Muscle layer of colon (tissue), 2 donors: ENCODE measurements around the gene CACNA2D2.

Experiments
- H3K27ac ChIP-seq: one replicate; pipeline ENCODE4 v1.7.0; 2013; ENCODE audit warnings: low read depth, mild to moderate bottlenecking, low read length, moderate library complexity
- H3K27me3 ChIP-seq, 2 donors: one replicate each; pipeline ENCODE4 v1.7.0; 2013; ENCODE audit warnings: low read length in 2 of 2, mild to moderate bottlenecking in 2 of 2; ENCODE audit not compliant: insufficient read depth in 2 of 2, control insufficient read depth in 1 of 2
- H3K36me3 ChIP-seq: one replicate; pipeline ENCODE4 v1.7.0; 2013; ENCODE audit warnings: mild to moderate bottlenecking, low read length; ENCODE audit not compliant: insufficient read depth
- H3K4me1 ChIP-seq: one replicate; pipeline ENCODE4 v1.7.0; 2013; ENCODE audit warnings: mild to moderate bottlenecking, low read length; ENCODE audit not compliant: insufficient read depth
- H3K4me3 ChIP-seq, 2 donors: one replicate each; pipeline ENCODE4 v1.7.0; 2013; ENCODE audit warnings: low read length in 2 of 2, low read depth in 1 of 2, mild to moderate bottlenecking in 1 of 2, moderate library complexity in 1 of 2
- H3K9ac ChIP-seq: one replicate; pipeline ENCODE4 v1.7.0; 2013; ENCODE audit warnings: low read length
- H3K9me3 ChIP-seq: one replicate; pipeline ENCODE4 v1.7.0; 2013; ENCODE audit warnings: mild to moderate bottlenecking, low read length
- donor health status: abdominal sarcoma.
- donor health status: Adenocarcinoma of cecum.

CACNA2D2 gene

DNA sequence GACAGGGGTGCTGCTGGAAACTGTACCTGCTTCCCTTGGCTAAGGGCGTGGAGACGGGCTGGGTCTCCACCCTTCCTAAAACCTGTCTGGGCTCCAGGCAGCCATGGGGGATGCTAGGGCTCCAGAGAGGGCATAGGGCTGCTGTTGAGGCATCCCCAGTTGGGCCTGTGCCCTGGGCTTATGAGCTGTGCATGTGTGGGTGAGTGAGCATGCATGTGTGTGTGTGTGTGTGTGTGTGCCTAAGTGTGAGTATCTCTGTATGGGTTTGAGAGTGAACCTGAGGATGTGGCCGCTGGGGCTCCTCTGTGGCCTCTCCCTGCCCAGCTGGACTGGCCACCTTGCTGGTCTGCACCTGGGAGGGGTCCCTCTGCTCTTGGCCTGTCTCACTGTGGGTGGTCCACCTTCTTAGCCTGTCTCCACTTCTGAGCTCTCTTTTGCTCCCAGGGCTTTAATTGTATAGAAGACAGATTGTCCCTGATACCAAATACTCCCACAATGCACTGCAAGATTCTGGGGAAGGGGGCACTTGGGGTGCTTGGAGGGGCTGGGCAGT, 132.2 kb downstream of the CACNA2D2 start:
- H3K27me3 ChIP-seq, result peaks cover 0 to 18% of the 10 kb centered on the region in 2 donors
- H3K27ac ChIP-seq, result no peak overlapping the region
- no peaks in the 10 kb centered on the region for H3K9me3 ChIP-seq
- H3K4me1 ChIP-seq, result no peaks in the 10 kb centered on the region
- H3K36me3 ChIP-seq, result no peaks in the 10 kb centered on the region
- no peak overlapping the region for H3K9ac ChIP-seq
- H3K4me3 ChIP-seq, result no peak overlapping the region

DNA sequence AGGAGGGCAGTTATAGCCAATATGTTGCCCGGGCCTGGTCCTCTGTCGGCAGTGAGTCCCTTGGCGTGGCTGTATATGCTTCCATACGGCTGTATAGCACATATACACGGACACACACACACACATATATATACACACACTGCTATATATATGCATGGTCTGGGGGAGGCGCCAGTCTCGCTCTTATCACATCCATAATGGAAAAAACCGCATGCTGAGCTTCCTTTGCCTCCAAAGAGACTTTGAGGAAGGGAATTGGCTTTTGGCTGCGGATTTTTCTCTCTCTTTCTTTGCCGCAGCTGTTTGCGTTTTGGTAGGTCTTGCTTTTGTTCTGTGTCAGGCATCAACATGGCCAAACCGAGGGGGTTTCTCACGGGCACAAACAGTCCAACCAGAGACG, 132.8 kb downstream of the CACNA2D2 start:
- Histone ChIP-seq H3K36me3 (no peaks in the 10 kb centered on the region), H3K9me3 (no peaks in the 10 kb centered on the region), H3K4me3 (no peak overlapping the region), H3K9ac (no peak overlapping the region), H3K27me3 (peaks cover 0 to 18% of the 10 kb centered on the region in 2 donors), H3K27ac (no peak overlapping the region), H3K4me1 (peaks cover 2% of the 10 kb centered on the region)

DNA sequence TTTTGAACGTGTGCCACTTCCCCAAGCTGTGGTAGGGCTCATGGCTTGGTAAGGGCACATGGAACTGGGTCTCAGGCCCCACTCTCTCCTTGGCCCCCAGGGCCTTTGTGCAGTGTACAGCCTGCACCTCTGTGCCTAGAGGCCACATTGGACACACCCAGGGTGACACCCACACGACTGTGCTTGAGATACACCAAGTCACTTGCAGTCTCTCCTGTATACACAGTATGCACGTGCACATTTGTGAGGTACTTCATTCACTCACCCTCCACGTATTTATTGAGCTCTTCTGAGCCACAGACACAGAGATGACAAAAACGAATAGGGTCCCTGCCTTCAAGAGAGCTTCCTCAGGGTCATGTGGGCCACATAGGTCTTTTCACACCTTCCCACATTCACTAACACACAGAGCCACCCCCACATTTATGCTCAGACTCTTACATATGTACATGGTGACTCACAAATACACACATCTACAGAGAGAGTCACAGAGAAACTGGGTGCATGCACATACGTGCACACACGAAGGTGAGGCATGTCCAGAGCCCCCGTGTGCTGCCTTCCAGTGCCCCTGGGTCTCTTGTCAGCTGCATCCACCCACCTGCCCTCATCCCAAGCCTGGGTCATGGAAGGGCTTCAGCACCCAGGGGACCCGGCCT, 134.3 kb downstream of the CACNA2D2 start:
- H3K9ac ChIP-seq, result no peak overlapping the region
- peaks cover 9% of the 10 kb centered on the region for H3K4me1 ChIP-seq

DNA sequence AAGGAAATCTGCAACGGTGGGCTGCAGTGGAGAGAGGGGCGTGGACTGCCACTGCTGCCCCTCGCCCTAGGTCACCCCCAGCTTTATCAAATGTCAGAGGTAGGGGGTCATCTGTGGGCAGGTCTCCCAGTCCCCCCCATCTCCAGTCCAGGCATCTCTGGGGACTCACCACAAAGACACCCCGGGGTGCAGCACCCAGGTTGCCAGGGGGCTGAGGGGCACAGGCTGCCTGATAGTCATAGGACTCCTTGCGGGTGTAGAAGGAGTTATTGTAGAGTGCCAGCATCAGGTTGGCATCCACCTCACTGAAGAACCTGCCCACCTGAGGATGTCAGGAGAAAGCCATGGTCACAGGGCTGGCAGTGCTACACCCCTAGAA, 137.6 kb downstream of the CACNA2D2 start:
- Histone ChIP-seq H3K4me3 (peak overlapping the region in 1 of 2 donors; percentile 75), H3K36me3 (no peaks in the 10 kb centered on the region), H3K27me3 (peaks cover 0 to 9% of the 10 kb centered on the region in 2 donors), H3K9me3 (no peaks in the 10 kb centered on the region), H3K4me1 (peaks cover 11% of the 10 kb centered on the region), H3K9ac (no peak overlapping the region), H3K27ac (no peak overlapping the region)

More for the DNA sequence above, 134.3 kb downstream of the CACNA2D2 start:
- Histone ChIP-seq H3K27me3 (peaks cover 0 to 18% of the 10 kb centered on the region in 2 donors), H3K36me3 (no peaks in the 10 kb centered on the region), H3K4me3 (no peak overlapping the region), H3K27ac (no peak overlapping the region), H3K9me3 (no peaks in the 10 kb centered on the region)

DNA sequence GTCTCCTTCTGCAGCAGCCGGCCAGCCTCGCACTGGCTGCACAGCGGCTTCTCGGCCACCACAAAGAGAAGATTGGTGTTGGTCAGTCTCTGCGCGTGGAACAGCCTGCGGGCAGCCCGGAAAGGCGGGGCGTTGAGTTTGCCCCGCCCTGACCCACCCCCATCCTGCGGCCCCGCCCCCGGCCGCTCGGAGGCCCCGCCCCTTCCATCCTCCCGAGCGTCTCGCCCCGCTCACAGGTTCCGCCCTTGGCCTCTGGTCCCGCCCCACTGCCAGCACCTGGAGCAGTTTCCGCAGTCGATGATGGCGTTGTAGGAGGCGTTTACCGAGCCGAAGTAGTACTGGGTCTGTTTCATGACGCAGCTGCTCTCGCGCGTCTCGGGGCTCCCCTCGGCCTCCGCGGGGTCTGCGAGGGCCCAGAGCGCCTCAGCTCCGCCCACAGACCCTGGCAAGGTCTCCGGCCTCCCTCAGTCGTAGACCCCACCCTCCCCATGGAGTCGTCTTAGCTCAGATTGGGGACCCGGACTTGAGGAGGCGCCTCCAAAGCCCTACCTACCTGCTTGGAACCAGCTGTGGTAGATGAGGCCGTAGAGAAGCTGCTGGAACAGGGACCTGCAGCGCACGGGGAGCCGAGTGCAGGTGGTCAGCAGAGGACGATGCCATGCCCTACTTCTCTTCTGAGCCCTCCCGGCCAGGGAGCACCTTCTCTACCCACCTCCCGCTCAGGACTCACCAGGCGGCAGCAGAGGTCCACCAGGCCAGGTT, 138.2 kb downstream of the CACNA2D2 start:
- Histone ChIP-seq H3K9ac (no peak overlapping the region), H3K9me3 (no peaks in the 10 kb centered on the region), H3K27ac (peak overlapping the region; percentile 24), H3K4me1 (peaks cover 11% of the 10 kb centered on the region), H3K4me3 (peak overlapping the region; percentile 68 to 75), H3K36me3 (no peaks in the 10 kb centered on the region), H3K27me3 (peaks cover 0 to 9% of the 10 kb centered on the region in 2 donors)

DNA sequence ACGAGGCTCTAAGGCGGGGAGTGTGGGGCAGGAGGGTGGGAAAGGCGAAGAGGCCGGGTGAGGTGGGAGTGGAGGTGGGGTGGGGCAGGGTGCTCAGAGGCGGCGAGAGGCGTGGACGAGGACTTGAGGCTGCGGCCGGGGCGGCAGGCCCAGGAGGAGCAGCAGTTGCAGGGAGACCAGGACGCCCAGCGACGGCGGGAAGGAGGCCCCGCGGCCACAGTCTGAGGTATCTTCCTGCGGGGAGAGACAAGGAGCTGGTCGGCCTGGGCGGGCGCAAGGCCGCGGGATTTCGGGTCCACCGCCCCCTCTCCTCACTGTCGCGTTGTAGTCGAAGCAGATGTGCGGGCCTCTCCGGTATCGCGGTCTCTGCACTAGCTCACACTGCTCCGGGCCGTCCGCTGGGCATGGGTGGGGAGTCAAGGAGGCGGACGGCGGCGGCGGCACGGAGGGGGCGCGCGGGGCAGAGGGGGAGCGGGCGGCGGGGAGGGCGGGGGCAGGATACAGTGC, 138.8 kb downstream of the CACNA2D2 start:
- Histone ChIP-seq H3K4me1 (peaks cover 11% of the 10 kb centered on the region), H3K9me3 (no peaks in the 10 kb centered on the region), H3K4me3 (peak overlapping the region; percentile 50 to 54), H3K9ac (no peak overlapping the region), H3K27ac (peak overlapping the region; percentile 52), H3K27me3 (peaks cover 0 to 3% of the 10 kb centered on the region in 2 donors), H3K36me3 (no peaks in the 10 kb centered on the region)

DNA sequence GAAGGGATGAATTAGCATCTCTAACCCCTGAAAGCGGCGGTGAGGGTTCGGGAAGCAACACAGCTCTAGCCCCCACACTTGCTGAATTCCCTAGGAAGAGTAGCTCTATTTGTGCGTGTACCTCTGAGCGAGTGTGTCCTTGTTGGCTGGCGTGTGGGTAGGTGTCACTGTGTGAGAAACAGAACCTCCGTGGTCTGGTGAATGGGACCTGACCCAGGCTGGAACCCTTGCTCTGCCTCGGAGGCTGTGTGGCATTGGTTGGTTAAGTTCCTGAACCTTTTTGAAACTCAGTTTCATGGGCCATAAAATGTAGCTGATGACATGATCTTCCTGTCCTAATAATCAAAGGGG, 143.7 kb downstream of the CACNA2D2 start:
- Histone ChIP-seq H3K36me3 (peaks cover 34% of the 10 kb centered on the region), H3K9ac (no peak overlapping the region), H3K4me3 (peak overlapping the region in 1 of 2 donors; percentile 94), H3K4me1 (peaks cover 39% of the 10 kb centered on the region), H3K27ac (no peak overlapping the region), H3K9me3 (no peaks in the 10 kb centered on the region), H3K27me3 (no peaks in the 10 kb centered on the region)

DNA sequence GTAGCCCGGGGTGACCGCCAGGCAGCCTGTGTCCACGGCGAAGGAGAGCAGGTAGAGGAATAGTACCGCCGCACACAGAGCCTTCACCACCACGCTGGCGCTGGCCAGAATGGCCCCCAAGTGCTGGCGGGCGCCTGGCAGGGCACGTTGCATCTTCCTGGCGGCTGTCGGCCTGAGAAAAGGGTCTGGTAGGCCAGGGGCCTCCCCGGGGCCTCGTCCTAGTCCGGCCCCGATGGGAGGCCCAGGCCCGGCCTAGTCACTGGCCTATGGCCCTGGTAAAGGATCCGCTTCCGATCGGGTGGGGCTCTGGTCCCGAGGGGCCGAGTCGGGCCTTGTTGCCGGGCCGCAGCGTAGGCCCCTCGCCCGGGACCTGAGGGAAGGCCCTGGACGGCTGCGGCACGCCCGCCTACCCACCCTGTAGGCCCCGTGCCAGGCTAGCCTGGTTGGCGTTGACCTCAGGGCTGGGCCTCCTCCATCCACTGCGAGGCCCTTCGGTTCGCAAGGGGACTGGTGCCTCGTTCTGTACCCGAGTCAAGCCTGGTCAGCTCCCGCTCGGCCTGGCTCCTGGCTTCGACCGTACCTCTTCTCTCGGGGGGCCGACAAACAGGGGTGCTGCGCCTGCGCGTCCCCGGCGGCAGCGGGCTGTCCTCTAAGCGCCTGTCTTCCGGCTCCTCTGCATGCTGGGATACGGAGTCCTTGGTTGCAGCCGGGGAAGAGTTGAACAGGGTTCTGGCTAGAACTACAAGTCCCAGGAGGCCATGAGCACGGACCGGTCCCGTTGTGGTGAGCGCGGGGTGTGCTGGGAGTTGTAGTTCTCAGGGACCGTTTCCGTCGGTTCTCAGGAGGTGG, 144.3 kb downstream of the CACNA2D2 start, which contains the start of gene TMEM115:
TMEM115 (minus strand) TSS at position 611 of the 849 bp plus-strand sequence; CDS start at position 153, 458 bp downstream.
- Histone ChIP-seq H3K36me3 (peaks cover 40% of the 10 kb centered on the region), H3K9me3 (no peaks in the 10 kb centered on the region), H3K4me3 (peak within 1 kb of the TSS; percentile 94 to 96), H3K27me3 (no peaks in the 10 kb centered on the region), H3K9ac (peak within 1 kb of the TSS; percentile 95), H3K4me1 (peaks cover 35% of the 10 kb centered on the region), H3K27ac (peak within 1 kb of the TSS; percentile 67)

DNA sequence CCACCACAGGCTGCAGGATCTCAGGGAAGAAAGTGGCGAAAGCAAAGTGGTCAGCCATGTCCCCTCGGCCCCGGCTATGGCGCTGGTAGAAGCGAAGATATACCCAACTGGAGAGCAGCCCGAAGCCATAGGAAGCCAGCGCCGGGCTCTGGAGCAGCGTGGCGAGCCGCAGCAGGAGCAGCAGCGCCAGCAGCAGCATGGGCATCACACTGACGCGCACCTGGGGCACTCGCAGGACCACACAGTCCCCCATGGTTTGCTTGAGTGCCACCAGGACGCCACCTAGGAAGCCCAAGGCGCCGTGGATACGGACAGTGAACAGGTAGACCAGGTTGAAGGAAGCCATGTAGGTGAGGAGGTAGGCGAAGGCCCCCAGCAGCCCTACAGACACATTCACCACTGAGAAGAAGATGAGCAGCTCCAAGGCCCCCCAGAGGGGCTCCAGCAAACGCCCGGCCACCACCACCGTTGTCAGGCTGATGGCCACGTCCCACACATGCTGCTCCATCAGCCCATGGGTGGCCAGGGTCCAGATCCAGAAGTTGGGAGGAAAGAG, 145.0 kb downstream of the CACNA2D2 start:
- Histone ChIP-seq H3K36me3 (peaks cover 47% of the 10 kb centered on the region), H3K4me3 (peak overlapping the region; percentile 94 to 96), H3K9me3 (no peaks in the 10 kb centered on the region), H3K4me1 (peaks cover 34% of the 10 kb centered on the region), H3K27ac (peak overlapping the region; percentile 67), H3K9ac (peak overlapping the region; percentile 95), H3K27me3 (no peaks in the 10 kb centered on the region)

DNA sequence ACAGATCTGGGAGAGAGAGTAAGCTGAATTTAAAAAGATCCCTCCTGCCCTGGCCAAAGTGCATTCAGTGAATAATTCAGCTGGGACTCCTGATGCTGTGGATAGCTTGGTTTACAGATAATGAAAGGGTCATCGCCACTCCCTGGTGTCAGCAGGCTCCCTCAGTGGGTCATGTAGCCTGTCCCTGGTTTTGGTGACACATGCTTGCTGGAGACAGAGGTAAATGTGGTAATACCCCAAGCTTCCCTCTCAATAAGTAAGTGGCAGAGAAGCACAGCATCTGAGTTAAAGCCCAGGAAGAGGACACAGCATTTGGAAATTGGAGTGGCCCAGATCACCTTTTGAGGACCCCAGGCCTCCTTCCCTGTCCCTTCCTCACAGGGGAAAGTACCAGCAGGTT, 146.0 kb downstream of the CACNA2D2 start:
- Histone ChIP-seq H3K9me3 (no peaks in the 10 kb centered on the region), H3K4me3 (peak overlapping the region; percentile 94 to 96), H3K4me1 (peaks cover 34% of the 10 kb centered on the region), H3K27ac (no peak overlapping the region), H3K9ac (peak overlapping the region; percentile 95), H3K36me3 (peaks cover 53% of the 10 kb centered on the region), H3K27me3 (no peaks in the 10 kb centered on the region)
